GM18873 (cell line): Measurements from ENCODE around the gene NXN.
"Not testable (repeated sequence)": the region's sequence is repeated elsewhere in the genome, so short reads cannot be mapped to it uniquely, and the experiment has no call there.

Source experiments
- ATAC-seq: cut with Tn5 transposase; IDR thresholded peaks from one replicate; pipeline ENCODE4 v1.9.1; 2021; ENCODE audit warnings: mild to moderate bottlenecking, moderate library complexity, moderate number of reproducible peaks; ENCODE audit not compliant: unreplicated experiment, low FRiP score

Gene NXN

DNA sequence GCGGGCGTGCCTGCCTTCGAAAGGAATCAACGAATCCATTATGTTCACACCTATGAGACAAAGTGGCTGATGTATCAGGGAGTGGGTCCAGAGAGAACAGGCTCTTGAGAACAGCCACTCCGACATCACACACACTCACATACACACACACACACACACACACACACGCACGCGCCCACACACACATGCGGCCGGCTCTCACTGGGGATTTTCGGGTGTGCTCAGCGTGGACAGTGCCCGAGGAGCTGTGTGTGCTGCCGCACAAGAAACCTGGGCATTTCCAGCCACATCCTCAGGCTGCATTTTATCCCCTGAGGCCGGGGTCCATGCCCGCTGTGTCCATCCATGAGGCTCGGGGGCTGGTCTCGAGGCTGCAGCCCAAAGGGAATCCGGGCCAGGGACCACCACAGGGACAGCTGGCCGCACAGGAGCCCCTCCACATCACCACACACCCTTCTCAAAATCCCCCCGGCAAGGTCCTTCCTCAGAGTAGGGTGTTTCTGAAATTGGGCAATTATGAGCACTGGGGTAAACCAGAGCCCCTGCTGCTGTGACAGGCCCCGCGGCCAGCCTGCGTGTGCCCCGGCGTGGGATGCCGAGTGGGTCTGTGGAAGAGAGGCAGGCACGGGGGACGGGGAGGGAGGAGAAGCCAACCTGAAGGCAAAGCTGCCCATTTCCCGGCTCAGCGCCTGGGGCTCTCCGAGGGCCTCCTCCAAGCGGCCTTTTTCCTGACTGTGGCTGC is 172.6 kb downstream of the NXN start:
- ATAC-seq: no peak

DNA sequence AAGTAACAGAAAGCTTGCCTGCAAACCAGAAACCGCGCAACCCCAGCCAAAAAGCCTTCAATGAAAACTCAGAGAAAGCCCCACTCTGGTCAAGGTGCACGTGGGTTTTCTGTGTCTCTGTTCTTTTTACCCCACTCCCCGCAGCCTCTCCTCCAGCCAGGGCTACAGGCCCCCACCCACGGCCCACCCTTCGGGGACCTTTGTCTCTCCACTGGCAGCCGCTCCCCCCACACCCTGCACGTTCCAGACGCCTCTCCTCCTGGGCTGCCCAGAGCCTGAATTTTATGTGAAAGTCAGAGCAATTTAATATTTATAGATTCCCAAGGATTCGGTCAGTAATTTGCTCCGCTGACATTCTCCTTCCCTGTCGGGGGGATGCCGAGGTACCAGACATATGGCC is 173.2 kb downstream of the NXN start:
- no peak for ATAC-seq

DNA sequence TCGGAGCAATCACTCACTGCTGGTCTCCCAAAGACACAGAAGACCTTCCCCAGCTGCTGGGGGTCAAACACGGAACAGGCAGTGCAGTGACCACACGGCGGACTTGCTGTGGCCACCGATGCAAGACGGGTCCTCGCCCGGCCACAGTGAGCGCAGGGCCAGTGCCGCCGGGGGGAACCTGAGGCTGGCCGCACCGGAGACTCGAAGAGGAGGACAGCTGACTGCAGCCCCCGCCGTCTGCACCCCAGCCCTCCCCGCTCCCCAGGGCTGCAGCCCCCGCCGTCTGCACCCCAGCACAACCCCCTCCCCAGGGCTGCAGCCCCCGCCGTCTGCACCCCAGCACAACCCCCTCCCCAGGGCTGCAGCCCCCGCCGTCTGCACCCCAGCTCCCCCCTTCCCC is 173.7 kb downstream of the NXN start:
- ATAC-seq: not testable (repeated sequence)

DNA sequence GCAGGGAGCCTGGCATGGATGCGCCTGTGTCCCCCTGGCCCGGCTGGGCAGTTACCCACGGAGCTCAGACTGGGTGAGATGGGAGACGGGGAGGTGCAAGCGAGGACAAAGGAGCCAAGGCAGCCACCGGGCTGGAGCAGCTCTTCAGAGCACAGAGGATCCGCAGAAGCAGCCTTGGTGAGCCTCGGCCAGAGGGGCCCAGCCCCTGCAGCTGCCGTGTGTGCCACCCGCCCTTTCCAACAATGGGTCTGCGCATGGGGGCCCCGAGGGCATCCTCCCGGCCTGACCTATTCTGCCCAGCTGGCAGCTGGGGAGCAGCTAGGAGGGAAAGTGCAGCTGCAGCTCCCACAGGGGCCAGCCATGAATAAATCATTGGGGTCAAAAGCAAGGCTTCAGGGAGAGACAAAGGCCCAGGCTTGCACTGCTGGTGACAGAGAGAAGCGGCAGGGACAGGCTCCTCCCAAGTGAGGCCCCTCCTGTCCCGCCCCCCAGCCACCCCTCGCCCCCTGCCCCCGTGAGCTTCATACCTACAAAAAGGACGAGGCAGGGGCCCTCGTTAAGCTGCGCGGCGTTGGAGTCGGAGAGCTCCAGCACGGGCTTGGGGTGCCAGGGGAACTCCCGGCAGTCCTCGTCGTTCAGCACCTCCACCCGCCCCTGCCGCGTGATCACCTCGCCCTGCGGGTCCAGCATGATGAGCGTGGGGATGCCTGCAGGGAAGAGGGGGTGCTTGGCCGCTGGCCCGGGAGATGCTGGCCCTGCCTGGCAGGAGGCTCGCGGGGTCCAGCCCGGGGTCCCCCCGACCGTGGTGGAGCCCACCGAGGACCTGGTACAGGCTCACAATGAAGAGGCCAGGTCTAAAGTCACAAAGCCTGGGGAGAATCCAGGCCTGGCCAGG is 174.8 kb downstream of the NXN start:
- ATAC-seq: no peak

DNA sequence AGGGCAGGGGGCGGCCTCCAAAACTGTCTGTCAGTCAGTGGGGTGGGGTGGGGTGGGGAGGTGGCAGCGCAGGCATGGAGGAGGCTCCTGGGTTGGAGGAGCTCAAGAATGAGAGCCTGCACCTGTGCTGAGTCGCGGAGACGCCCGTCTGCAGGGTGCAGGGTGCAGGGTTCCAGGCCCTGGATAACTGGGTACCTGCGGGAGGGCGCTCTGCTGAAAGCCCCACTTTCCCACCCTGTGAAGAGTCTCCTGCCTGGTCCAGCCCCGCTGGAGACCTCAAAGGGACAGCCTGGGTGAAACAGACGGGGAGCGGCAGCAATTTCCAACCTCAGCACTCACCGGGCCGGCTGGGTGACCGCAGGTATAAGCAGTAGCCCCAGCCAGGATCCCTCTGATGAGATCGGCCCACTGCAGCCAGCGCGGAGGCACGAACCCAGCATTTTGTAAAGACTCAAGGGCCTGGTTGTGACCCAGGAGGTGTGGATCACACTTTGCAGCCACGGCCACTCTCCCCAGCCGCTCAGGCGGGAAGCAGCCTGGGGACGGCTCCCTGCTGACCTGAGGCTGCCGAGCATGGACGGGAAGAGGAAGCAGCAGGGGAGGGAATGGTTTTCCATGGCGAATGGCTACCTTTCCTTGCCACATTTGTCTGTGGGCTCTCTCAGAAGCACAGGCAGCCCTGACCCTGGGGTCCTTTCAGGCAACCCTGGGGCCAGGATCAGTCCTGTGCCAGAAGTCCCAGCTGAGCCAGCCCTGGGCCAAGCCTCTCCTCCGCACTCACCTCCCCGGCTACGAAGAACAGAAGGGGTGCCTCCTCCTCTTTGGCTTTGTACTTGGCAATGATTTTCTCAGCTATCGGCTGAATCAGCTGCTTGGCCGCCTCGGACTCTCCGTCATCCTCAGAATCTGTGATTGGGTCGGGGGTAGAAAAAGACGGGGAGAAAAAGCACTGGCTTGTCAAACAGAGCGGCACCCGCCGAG is 176.4 kb downstream of the NXN start:
- ATAC-seq: no peak

DNA sequence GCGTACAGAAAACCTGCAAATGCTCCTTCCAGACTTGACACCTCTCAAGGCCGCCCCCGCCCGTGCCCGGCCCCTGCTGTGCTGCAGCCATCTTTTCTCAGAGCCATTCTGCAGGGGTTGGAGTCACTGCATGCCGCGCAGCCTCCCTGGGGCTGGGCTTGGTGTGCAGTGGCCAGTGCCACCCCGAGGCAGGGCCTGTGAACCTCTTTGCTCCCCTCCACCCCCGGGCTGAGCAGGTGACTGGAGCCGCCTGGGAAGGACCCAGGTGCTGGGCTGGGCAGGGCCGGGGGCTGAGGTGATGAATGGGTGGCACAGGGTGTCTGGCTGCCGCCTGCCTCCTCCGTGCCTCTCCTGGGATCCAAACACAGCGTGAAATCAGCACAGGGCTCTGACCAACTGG is 177.1 kb downstream of the NXN start:
- ATAC-seq: no peak

DNA sequence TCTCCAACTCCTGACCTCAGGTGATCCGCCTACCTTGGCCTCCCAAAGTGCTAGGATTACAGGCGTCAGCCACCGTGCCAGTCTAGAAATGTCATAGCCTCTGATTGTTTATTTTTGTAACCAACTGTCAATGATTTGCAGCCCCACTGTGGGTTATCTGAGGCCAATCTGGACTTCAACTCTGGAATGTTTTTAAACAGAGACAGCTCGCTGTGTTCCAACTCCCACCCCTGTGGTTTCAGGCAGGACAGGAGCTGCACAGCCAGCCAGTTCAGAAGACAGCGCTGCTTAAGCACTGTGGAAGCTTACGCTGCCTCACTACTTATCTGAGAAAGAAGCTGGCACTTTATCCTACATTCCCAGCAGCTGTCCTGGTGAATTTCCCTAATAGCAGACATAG is 177.9 kb downstream of the NXN start:
- no peak for ATAC-seq

DNA sequence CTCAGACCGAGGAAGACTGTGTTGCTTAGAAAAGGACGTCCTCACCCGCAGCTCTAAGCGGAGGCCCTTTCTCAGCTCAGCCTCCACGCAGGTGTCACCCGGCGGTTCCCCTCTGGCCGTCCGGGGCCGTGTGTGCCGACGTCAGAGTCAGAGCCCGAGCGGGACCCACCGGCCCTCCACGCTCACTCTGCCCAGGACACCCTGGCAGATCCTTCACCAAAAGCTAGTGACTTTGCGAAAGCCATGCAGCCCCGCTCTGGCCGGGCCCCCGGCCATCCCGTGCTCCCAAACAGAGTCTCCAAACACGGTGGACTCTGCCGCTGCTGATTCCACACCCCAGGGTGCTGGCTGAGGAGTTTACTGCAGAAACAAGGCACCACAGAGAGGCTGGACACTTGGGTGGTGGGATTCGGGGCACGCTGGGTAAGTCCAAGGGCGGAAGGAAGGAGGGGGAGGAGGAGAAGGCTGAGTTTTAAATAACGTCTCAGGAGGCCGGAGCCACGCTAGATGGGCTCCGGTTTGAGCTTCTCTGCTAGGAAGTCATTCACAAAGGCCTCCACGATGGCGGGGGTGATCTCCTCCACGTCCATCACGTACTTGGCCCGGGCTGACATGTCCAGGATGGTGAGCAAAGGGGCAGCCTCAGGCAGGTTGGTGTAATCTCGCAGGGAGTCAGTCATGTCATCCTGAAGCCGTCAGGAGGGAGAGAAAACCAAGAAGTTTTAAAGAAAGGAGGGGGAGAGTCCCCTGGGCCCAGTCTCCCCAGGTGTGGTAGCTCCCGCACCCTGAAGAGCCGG is 178.9 kb downstream of the NXN start:
- ATAC-seq: no peak

DNA sequence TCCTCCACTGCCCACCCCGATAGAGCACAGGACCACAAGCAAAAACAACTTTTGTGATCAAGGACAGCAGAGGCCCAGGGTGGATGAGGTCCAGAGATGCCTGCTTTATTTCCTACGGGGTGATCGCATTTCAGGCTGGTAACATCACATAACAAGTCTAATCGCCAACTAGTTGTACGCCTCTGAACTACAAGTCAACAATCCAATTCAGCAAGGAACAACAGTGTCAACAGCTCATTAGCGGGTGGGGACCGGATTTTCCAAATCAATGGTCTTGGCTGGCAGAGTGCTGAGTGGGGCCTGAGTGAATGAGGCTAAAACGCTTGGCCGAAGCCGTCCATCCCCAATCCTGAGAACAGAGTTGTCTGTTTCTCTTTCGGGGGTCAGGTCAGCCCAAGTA is 180.3 kb downstream of the NXN start:
- no peak for ATAC-seq

DNA sequence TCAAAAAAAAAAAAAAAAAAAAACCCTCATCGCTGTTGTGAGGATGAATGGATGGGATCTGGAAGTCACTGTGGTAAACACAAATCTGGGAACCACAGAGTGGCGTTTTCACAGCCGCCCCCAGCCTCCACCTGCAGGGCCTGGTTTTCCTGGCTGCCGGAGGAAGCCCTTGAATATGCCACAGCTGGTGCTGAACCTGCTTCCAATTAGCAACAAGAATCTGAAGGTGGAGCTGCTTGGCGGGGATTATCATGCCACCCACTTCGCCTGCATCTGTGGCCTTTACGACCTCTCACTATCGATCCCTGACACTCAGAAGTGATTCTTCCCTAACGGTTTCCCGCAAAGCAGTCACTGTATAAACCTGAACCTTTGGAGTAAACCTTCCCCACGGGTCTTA is 181.3 kb downstream of the NXN start:
- no peak for ATAC-seq

DNA sequence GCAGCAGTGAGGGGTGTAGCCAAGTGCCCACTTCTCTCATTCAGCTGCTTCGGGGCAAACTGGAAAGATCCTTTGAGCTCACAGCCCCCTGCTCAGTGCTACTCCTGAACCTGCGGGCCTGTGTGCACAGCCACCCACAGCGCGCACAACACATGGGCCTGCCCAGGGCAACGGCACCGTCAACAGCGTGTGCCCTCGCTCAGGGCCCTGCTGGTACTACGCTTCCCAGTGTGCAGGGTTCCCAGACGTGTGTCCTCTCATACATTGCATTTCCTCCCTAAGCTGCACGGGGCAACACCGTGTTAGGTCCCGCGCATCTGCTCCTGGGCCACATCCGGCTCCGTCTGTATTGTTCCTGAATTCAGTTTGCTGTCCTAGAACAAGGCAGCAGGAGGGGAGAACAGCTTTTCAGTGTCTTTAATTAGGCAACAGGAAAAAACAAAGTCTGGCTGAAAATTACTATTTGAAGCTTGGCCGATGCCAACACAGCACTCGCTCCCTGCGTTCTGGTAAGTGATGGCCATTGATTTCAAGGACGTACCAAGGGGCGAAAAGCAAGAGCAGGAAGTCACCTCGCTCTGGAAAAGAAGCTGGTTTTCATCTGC is 182.2 kb downstream of the NXN start:
- ATAC-seq: no peak

DNA sequence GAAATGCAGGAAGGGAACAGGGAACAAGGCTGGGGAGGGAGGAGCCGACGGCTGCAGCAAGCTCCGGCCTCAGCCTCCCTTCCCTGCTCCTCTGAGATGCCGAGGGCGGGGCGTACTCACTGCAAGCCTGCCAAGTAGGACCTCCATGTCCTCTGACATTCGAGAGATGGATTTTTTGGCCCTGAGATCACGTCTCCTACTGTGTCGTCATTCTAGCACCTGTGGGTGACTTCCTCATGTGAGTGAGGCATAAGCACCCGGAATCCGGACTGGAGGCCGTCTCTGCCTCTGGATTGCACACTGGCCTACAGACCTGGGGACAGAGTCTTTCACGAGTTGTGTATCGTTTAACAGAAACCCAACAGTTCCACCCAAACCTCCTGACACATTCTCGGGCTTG is 183.0 kb downstream of the NXN start:
- ATAC-seq: no peak

DNA sequence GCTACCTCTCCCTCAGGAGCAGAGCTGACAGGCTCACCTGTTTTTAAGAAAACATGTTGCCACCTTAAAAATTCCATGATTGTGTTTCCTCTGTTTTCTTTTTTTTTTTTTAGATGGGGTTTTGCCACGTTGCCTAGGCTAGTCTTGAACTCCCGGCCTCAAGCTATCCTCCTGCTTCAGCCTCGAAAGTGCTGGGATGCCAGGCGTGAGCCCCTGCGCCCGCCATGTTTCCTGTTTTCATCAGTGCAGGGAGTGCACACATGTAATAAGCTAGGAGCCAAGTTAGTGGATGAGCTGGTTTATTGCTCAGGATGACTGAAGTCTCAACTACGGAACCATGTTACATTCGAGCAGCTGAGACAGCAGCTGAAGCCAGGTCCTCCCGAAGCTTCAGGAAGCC is 183.9 kb downstream of the NXN start:
- ATAC-seq: no peak

DNA sequence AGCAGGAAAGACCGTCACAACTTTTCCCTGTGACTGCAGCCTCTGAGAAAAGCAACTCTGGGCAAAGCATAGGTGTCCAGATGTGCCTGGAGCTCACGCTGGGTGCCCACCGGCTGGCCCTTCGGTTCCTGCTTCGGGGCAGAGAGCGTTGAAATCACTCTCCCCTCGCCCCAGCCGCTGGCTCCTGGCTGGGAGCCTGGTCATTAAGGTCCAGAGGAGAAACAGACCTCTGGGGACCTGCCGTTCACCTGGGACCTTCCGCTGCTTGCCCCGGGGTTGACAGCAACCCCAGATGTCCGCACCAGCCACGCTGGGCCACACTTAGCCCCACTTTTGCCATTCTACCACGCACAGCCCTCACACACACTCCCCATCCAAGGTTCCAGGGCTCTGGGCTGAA is 184.3 kb downstream of the NXN start:
- ATAC-seq: no peak

DNA sequence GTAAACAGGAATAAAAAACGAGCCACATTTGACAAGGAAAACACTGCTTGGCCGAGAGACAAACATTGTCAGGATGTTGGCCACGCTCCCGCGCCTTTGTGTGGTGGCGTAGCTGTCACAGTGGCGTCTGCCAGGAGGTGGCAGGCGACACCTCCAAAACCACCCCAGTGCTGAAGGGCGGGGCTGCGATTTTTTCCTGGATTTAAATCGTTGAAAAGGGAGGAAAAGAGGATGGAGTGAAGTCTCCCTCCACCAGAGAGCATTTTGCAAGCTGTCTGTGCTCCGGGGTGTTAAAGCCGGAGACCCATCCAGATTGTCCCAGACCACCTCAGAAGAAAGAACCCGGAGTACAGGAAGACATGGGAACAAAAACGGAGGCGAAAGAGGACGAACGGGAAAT is 184.7 kb downstream of the NXN start:
- no peak for ATAC-seq

DNA sequence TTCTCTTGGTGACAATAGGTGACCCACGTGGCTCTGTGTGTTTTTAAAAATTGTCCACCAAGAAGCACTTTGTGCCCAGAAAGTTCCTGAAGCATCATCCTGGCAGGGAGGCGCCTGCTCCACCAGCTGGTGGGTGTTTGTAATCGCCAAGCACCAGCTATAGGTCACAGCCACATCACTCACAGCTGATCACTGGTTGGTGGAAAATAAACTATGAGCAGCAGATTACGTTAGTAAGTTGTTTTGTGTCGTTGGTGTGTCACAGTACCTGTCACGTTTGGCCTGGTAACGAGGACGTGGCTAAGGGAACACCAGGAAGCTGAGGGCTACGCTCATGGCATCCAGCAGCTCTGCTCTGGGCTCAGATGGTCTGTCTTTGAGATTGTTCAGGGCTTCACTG is 187.3 kb downstream of the NXN start:
- no peak for ATAC-seq

DNA sequence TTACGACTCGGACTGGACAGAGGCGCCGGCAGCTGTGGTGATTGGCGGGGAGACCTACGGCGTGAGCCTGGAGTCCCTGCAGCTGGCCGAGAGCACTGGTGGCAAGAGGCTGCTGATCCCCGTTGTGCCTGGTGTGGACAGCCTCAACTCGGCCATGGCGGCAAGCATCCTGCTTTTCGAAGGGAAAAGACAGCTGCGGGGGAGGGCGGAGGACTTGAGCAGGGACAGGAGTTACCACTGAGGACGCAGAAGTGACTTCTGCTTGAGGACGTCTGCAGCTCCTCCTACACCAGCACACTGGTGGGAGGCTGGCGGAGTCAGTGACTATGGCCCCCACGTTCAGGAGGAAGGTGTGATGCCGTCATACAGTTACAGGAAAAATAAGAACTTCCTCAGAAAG is 187.7 kb downstream of the NXN start:
- no peak for ATAC-seq

DNA sequence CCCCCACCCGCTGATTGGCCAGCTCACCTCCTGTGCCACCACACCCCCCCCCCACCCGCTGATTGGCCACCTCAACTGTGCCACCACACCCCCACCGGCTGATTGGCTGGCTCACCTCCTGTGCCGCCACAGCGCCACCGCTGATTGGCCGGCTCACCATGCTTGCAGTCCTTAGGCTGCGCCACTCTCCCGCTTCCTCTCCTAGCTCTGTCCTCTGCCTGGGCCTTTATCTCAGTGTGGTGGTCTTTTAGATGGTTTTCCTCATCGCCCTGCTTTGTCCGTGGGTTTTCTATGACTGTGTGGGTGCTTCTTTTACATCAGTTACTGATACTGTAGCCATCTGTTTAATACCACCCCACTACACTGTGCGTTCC is 188.7 kb downstream of the NXN start:
- not testable (repeated sequence) for ATAC-seq
